Duodenal mucosa (tissue), 2 donors: ENCODE results near the gene COL5A1.

ENCODE experiments used
- H3K27ac ChIP-seq: one replicate; pipeline ENCODE4 v1.7.0; 2013; ENCODE audit warnings: low read depth, low read length
- H3K27me3 ChIP-seq, 2 donors: one replicate each; pipeline ENCODE4 v1.7.0; 2013; ENCODE audit warnings: low read length in 2 of 2, control low read depth in 1 of 2; ENCODE audit not compliant: insufficient read depth in 2 of 2, control insufficient read depth in 1 of 2
- H3K36me3 ChIP-seq, 2 donors: one replicate each; pipeline ENCODE4 v1.7.0; 2013; ENCODE audit warnings: low read length in 2 of 2, control low read depth in 1 of 2; ENCODE audit not compliant: insufficient read depth in 2 of 2, control insufficient read depth in 1 of 2
- H3K4me1 ChIP-seq, 2 donors: one replicate each; pipeline ENCODE4 v1.7.0; 2013; ENCODE audit warnings: low read length in 2 of 2, control low read depth in 1 of 2; ENCODE audit not compliant: insufficient read depth in 2 of 2, control insufficient read depth in 1 of 2
- H3K4me3 ChIP-seq, 2 donors: one replicate each; pipeline ENCODE4 v1.7.0; 2013; ENCODE audit warnings: low read length in 2 of 2, low read depth in 1 of 2
- H3K9ac ChIP-seq, 2 donors: one replicate each; pipeline ENCODE4 v1.7.0; 2013; ENCODE audit warnings: low read length in 2 of 2, low read depth in 1 of 2
- H3K9me3 ChIP-seq, 2 donors: one replicate each; pipeline ENCODE4 v1.7.0; 2013; ENCODE audit warnings: low read length in 2 of 2, control low read depth in 1 of 2; ENCODE audit not compliant: control insufficient read depth in 1 of 2

The COL5A1 gene

DNA sequence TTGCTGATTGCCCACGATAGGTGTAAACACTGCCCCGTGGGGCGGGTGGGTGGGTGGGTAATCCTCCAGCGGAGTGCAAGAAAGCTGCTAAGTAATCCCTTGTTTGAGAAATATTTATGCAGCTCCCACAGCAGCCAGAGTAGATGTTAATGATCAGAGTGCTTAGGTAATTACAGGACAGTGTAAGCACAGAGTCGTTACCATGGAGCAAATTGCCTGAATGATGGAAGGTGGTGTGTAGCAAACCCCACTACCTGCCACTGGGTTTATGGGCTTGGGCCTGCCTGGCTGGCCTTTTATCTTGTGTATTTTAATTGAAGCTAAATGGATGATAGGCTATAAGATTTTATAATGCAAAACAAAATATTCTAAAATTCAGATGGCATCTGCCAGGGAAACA lies 110.0 kb downstream of the COL5A1 start:
- Histone ChIP-seq H3K27me3 (no peaks in the 10 kb centered on the region), H3K27ac (no peak overlapping the region), H3K4me1 (no peaks in the 10 kb centered on the region), H3K9ac (no peak overlapping the region), H3K4me3 (no peak overlapping the region), H3K36me3 (peaks cover 0 to 14% of the 10 kb centered on the region in 2 donors), H3K9me3 (peaks cover 11% of the 10 kb centered on the region in 2 donors)

DNA sequence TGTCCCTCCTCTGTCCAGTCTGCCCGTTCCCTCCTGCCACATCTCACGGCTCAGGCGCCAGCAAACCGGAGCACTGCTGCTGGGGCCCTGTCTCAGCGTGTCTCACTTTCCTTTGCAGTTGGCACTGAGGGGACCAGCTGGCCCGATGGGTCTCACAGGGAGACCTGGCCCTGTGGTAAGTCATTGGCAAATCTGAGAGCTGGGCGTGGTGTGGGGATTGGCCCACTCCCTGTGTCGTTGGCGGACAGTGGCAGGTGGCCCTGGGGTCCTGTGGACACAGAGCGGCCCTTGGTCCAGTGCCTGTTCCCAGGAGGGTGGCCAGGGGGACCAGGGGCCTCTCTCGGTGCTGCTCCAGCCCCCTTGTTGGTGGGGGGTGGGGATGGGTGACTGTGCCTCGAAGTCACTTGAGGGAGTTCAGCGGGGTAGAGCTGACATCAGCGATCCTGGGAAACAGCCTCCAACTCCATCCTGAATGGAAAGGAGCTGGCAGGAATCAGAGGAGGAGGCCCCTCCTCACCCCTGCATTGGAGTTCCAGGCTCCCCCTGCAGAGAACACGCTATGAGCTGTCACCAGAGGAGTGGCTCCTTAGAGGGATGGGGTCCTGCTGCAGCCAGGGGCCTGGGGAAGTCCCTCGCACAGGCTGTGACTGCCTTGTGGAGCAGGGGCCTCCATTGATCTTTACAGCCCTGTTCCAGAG lies 111.0 kb downstream of the COL5A1 start:
- H3K9ac ChIP-seq = no peak overlapping the region
- H3K27ac ChIP-seq = no peak overlapping the region
- no peaks in the 10 kb centered on the region for H3K27me3 ChIP-seq
- no peaks in the 10 kb centered on the region for H3K4me1 ChIP-seq
- H3K9me3 ChIP-seq = peaks cover 6% of the 10 kb centered on the region in 2 donors
- no peak overlapping the region for H3K4me3 ChIP-seq
- peaks cover 0 to 7% of the 10 kb centered on the region in 2 donors for H3K36me3 ChIP-seq

DNA sequence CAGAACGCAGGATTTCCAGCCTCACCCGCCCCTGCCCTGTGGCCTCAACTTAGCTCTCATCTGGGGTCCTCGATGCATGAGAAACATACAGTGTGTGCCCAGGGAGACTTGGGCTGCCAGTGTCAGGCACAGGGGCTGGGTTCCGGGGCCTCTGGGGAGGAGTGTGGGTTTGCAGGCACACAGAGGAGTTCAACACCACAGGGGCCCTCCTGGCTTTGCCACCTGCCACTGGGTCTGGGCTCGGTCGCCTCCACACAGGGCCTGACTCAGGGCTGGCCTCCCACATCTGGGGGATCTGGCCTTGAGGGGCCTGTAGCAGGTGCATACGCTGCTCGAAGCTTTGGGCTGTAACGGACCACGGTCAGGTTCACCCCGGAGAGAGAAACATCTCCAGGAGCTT lies 111.6 kb downstream of the COL5A1 start:
- Histone ChIP-seq H3K9me3 (peaks cover under 1% of the 10 kb centered on the region in 2 donors), H3K4me3 (no peak overlapping the region), H3K4me1 (no peaks in the 10 kb centered on the region), H3K27me3 (no peaks in the 10 kb centered on the region), H3K27ac (no peak overlapping the region), H3K36me3 (peaks cover 0 to 1% of the 10 kb centered on the region in 2 donors), H3K9ac (no peak overlapping the region)

DNA sequence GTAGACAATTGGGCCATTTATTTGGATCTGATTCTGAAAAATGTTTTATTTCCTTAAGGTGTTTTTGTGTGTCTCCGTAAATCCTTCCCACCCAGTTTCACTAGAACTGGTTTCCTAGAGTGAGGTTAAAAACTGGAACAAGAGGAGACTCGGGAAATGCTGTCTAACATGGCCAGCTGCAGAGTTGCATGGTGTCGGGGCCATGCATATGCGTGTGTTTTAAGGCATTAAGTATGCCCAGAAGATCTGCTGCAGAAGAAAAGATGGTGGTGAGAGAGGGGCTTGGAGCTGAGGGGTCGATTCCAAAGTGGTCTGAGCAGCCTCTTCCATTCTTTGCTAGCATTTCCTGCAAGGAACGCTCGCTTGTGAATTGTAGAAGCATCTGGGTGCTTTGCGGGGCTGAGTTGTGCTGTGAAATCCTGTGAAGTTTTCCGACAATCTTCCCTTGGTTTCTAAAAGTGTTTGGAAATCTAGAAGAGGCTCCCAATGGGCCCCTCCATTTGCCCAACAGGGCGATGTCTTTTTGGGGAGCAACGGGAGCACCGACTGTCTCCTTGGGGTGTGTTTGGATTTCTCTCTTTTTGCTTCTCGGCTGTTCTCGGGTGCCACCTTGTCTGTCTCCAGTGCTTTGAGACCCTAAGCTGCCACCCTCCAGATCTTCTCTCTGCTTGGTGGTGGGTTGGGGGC lies 113.8 kb downstream of the COL5A1 start:
- no peaks in the 10 kb centered on the region for H3K9me3 ChIP-seq
- H3K4me1 ChIP-seq = no peaks in the 10 kb centered on the region
- H3K4me3 ChIP-seq = no peak overlapping the region
- H3K27me3 ChIP-seq = no peaks in the 10 kb centered on the region
- H3K36me3 ChIP-seq = peaks cover 0 to 7% of the 10 kb centered on the region in 2 donors
- H3K27ac ChIP-seq = no peak overlapping the region
- H3K9ac ChIP-seq = no peak overlapping the region

DNA sequence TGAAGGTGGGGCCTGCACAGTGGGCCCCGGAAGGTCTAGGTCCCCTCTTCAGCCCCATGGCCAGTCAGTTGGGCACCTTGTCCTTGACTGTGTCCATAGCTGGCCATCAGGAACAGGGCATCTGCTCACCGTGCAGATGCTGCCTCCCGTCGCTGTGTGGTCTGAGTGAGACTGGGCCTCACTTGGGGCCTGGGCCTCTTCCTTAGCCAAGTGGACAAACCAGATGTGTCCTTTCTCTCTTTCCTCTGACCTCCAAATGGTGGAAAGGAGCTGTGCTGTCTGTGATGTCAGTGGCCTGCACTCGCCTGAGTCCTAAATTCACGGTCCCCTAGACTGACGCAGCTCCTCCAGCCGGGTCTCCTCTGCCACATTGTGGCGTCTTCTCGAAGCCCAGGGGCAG lies 114.5 kb downstream of the COL5A1 start:
- Histone ChIP-seq H3K4me3 (no peak overlapping the region), H3K4me1 (no peaks in the 10 kb centered on the region), H3K36me3 (peaks cover 0 to 15% of the 10 kb centered on the region in 2 donors), H3K27me3 (no peaks in the 10 kb centered on the region), H3K27ac (no peak overlapping the region), H3K9ac (no peak overlapping the region), H3K9me3 (peaks cover 0 to 3% of the 10 kb centered on the region in 2 donors)

DNA sequence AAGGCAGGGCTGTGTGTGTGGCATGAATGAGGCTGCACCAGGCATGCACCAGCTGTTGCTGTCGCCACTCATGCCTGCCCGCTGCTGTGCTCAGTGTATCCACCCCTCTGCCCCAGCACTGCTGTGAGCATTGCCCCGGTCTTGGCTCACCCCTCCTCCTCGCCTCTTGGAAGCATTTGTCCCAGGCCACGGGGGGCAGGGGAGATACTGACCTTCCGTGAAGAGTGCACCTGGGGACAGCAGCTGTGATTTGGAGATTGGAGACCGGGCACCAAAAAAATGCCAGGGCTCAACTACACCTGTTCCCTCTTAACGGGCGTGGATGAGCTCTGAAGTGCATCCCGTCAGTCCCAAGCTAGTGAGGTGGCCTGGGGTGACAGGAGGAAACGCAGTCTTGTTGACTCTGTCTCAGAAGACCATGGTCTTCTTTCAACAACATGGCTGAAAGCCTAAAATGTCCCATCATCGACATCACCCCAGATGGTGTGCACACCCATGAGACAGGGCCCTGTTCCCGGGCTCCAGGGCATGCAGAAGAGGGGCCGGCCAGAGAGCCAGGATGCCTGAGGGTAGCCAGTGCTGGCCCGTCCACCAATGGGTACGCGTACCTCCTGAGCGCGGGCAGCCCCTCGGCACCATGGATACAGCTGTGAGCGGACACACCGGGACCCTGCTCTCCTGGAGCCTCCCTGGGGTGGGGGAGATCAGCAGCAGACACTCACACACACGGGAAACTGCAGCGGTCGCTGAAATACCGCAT lies 115.8 kb downstream of the COL5A1 start:
- no peak overlapping the region for H3K27ac ChIP-seq
- H3K9ac ChIP-seq = no peak overlapping the region
- H3K27me3 ChIP-seq = no peaks in the 10 kb centered on the region
- H3K4me1 ChIP-seq = no peaks in the 10 kb centered on the region
- H3K9me3 ChIP-seq = peaks cover 0 to 3% of the 10 kb centered on the region in 2 donors
- no peak overlapping the region for H3K4me3 ChIP-seq
- H3K36me3 ChIP-seq = peaks cover 0 to 15% of the 10 kb centered on the region in 2 donors

DNA sequence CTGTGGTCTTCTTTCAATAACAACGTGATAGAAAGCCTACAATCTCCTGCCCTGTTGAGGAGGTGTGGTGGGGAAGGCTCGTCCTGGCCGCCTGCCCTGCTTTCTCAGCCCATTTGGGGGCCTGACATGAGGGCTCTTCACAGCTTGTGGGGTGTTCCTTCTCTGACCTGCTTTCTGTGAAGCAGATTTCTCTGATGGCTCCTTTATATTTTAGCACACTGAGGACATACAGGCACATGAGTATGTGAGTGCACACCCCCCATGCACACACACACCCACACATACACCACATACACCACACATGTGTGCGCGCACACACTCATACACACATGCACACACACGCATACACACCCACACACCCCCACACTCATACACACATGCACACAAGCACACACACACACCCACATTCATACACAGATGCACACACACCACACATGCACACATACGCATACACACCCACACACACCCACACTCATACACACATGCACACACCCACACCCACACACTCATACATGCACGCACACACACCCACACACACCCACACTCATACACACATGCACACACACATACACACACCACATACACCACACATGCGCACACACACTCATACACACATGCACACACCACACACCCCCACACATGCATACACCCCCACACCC lies 117.5 kb downstream of the COL5A1 start:
- H3K9ac ChIP-seq = no peak overlapping the region
- no peaks in the 10 kb centered on the region for H3K4me1 ChIP-seq
- H3K27ac ChIP-seq = no peak overlapping the region
- peaks cover 0 to 15% of the 10 kb centered on the region in 2 donors for H3K36me3 ChIP-seq
- no peak overlapping the region for H3K4me3 ChIP-seq
- H3K27me3 ChIP-seq = peaks cover 0 to 3% of the 10 kb centered on the region in 2 donors
- H3K9me3 ChIP-seq = peaks cover 0 to 3% of the 10 kb centered on the region in 2 donors

DNA sequence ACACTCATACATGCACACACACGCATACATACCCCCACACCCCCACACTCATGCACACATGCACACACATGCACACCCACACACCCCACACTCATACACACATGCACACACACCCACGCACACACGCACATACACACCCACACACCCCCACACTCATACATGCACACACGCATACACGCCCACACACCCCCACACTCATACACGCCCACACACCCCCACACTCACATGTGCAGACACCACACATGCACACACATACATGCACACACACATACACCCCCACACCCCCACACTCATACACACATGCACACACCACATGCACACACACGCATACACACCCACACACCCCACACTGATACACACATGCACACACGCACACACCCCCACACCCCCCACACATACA lies 118.3 kb downstream of the COL5A1 start:
- H3K4me3 ChIP-seq = no peak overlapping the region
- no peaks in the 10 kb centered on the region for H3K4me1 ChIP-seq
- H3K36me3 ChIP-seq = peaks cover 0 to 15% of the 10 kb centered on the region in 2 donors
- peaks cover 0 to 3% of the 10 kb centered on the region in 2 donors for H3K27me3 ChIP-seq
- H3K9me3 ChIP-seq = peaks cover 0 to 3% of the 10 kb centered on the region in 2 donors
- H3K27ac ChIP-seq = no peak overlapping the region
- H3K9ac ChIP-seq = no peak overlapping the region

DNA sequence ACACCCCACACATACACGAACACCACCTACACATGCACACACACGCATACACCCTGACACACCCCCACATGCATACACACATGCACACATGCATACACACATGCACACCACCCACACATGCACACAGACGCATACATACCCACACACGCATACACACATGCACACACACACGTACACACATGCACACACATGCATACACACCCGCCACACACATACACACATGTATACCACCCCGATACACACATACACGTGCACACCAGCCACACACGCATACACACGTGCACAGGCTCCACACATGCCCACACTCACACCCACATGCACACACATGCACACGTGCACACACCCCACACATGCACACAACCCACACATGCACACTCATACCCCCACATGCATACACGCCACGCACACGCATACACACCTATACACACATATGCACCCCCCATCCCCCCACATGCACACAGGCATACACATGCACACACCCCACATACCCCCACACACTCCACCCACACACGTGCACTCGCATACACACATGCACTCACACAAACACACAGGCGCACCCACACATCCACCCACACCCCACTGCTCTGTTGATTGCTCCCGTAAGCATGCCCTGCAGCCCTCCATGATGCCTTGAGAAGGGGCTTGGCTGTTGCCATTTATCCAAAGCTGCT lies 119.3 kb downstream of the COL5A1 start:
- Histone ChIP-seq H3K4me1 (no peaks in the 10 kb centered on the region), H3K27ac (no peak overlapping the region), H3K4me3 (no peak overlapping the region), H3K36me3 (peaks cover 0 to 15% of the 10 kb centered on the region in 2 donors), H3K9me3 (peaks cover 0 to 3% of the 10 kb centered on the region in 2 donors), H3K9ac (no peak overlapping the region), H3K27me3 (peaks cover 0 to 3% of the 10 kb centered on the region in 2 donors)
